Measurements from ENCODE around the gene DNAJC27.

DNA sequence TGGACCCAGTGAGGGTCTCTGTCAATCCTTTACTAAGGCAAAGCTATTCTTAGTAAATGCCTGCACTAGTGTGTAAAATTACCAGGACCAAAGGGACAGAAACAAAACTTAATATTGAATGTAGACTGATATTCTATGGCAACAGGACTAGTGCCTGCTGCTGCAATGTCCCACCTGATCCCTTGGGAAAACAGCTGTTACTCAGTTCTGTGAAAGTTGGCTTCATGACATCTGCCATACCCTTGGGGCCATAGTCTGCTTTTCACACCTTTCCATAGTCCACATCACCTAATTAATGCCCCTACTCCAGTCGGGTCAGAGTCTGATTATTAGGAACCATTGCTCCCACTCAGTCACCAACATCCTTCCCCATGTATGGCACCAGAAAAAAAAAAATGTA lies 14.5 kb downstream of the DNAJC27 start:
- TF ChIP-seq, protein P1, sequence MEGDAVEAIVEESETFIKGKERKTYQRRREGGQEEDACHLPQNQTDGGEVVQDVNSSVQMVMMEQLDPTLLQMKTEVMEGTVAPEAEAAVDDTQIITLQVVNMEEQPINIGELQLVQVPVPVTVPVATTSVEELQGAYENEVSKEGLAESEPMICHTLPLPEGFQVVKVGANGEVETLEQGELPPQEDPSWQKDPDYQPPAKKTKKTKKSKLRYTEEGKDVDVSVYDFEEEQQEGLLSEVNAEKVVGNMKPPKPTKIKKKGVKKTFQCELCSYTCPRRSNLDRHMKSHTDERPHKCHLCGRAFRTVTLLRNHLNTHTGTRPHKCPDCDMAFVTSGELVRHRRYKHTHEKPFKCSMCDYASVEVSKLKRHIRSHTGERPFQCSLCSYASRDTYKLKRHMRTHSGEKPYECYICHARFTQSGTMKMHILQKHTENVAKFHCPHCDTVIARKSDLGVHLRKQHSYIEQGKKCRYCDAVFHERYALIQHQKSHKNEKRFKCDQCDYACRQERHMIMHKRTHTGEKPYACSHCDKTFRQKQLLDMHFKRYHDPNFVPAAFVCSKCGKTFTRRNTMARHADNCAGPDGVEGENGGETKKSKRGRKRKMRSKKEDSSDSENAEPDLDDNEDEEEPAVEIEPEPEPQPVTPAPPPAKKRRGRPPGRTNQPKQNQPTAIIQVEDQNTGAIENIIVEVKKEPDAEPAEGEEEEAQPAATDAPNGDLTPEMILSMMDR (IDR thresholded peaks at IDR 0.05): no peak
- no peak for TF ChIP-seq RAD21 (IDR thresholded peaks at IDR 0.05; ENCODE audit: low read length)
- TF ChIP-seq YY1 (IDR thresholded peaks at IDR 0.05; ENCODE audit: low read depth): no peak
- no peak for TF ChIP-seq FOSL2 (IDR thresholded peaks at IDR 0.05; ENCODE audit: borderline replicate concordance, low read depth)
- no peak for TF ChIP-seq POLR2AphosphoS5 (IDR thresholded peaks at IDR 0.05; ENCODE audit: low read depth, low read length)
- TF ChIP-seq SMC3 (IDR thresholded peaks at IDR 0.05; ENCODE audit: low read depth, low read length): no peak
- TF ChIP-seq EP300 (IDR thresholded peaks at IDR 0.05; ENCODE audit: borderline replicate concordance in 1 of 2, low read depth in 1 of 2, low read length in 1 of 2): no peak
